Mesangial cell (primary cell): Measurements from ENCODE around the gene PAFAH1B2. TPM values are rescaled to one million over a fixed set of nuclear protein-coding genes. Genes with fewer than 3 reads are reported as not detected.

Experiments
- total RNA-seq: library from RNA; depleted of rRNA; stranded (reverse); fragments of >200 nt; gene quantifications from 2 replicates; pipeline ENCODE4 v1.2.3, GENCODE V29; 2015

The PAFAH1B2 gene, protein sequence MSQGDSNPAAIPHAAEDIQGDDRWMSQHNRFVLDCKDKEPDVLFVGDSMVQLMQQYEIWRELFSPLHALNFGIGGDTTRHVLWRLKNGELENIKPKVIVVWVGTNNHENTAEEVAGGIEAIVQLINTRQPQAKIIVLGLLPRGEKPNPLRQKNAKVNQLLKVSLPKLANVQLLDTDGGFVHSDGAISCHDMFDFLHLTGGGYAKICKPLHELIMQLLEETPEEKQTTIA
- 69.7 and 74.3 TPM in 2 replicates for total RNA-seq

DNA sequence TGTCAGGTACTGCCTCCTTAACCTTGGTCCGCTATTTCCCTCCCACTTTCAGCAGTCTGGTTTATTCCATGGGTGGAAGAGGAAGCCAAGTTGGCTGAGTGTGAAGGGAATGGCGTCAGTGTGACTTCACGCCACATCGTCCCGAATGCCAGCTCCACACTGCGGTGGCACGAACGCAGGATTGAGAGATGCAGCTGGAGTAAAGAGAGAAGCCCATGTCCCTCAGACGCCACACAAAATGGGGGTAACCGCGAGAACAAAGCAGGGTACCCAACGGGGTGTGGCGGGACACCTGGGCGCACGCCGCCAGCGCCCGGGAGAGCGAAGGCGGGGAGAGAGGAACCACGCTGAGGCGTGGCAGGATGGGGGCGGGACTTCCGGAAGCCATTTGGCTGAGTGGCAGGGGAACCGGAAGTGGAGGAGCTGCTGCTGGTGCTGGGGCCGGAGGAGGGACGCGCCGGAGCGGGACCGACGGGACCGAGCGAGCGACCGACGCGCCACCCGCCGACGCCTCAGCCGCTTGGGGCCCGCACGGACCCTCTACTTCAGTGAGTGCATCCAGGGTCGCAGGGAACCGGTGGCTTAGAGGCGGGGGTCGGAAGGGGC is at the start of gene PAFAH1B2:
Gene PAFAH1B2 (plus strand): TSS at position 417 of the 606 bp plus-strand sequence. CDS start 8,161 bp downstream, outside the sequence.

DNA sequence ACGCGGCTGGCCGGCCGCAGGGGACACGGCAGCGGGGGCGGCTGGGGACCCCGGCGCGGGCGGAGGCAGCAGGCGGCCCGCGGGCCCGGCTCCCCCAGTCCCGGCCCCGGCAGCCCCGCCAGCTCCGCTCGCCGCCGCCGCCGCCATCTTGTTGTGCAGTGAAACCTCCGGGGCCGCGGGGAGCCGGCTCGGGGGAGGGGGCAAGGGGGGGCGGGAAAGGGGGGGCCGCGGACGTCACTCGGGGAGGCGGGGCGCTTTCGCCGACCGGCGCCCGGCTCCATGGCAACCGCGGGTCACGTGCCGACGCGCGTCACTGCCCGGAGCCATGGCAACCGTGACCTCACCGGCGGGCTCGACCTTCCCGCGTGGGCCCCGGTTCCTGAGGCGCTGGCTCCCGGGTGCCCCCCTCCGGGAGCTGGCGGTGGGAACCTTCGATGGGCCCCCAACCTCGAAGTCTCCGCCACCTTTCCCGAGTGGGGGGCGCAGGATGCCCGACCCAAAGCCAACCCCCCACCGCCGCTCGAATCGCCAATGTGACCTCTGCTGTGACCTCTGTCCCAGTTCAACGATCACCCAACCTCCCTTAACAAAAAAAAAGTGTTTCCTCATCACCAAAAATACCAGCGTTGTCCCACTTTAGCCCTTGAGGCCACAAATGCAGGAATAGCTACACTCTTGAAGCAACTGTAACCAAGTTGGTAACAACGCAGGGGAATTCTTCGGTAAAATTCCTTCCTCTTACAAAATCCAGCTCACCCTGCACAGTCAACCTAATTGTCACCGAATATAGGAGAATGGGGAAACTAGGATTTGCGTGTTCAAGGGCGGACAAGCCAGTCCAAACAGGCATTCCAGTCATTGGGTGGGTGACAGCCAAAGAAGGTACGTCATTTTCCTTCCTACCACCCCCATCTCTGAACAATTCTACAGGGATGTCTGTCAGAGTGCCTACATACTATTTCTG is 45.5 kb upstream of the PAFAH1B2 start, which contains the start of gene SIK3:
Gene SIK3 (minus strand): TSS at position 160 of the 964 bp plus-strand sequence. CDS start 13 bp downstream, at position 147.

DNA sequence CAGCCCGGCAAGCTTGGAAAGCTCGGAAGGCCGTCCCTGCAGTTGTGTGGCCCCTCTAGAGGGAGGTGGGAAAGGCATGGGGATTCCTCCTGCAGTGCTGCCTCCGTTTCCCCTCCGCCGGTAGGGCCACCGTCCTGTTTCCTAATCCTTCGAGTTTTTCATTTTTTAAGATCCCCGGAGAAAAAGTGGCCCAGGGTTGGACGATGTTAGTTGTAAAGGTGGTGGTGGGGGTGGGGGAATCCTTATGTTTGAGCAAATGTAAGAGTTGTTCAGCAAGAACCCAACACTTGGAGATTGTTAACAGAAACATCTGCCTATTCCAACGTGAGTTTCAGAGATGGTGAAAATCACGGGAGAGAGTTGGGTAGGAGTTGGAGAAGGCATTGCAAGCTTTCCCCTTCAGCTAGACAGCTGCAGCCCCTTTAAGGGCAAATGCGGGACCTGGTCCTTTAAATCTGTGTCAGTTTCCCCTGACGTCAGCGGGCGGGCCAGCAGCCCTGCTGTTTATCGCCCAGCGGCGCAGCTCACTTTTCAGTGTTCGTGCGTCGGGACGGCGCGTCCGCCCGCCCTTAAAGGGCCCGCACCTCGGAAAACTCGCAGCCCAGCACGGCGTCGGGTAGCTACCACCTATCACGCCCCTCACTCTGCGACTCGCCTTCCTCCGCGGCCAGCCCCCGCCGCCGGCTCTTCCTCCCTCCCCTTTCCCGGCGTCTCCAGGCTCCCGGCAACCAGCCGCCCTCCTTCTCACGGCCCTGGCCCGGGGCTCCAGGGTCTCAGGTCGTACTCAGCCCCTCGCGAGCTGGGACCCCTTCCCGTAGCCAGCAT is 34.3 kb downstream of the PAFAH1B2 start, which contains the start of gene SIDT2:
Gene SIDT2 (plus strand): TSS at position 534 of the 825 bp plus-strand sequence. CDS start 521 bp downstream, outside the sequence.

DNA sequence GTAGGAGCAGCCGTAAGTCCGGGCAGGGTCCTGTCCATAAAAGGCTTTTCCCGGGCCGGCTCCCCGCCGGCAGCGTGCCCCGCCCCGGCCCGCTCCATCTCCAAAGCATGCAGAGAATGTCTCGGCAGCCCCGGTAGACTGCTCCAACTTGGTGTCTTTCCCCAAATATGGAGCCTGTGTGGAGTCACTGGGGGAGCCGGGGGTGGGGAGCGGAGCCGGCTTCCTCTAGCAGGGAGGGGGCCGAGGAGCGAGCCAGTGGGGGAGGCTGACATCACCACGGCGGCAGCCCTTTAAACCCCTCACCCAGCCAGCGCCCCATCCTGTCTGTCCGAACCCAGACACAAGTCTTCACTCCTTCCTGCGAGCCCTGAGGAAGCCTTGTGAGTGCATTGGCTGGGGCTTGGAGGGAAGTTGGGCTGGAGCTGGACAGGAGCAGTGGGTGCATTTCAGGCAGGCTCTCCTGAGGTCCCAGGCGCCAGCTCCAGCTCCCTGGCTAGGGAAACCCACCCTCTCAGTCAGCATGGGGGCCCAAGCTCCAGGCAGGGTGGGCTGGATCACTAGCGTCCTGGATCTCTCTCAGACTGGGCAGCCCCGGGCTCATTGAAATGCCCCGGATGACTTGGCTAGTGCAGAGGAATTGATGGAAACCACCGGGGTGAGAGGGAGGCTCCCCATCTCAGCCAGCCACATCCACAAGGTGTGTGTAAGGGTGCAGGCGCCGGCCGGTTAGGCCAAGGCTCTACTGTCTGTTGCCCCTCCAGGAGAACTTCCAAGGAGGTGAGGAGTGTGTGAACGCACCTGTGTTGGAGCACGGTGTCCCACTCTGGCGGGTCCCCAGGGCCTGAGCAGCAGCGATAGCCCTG is 55.2 kb downstream of the PAFAH1B2 start, which contains the start of gene TAGLN:
Gene TAGLN (plus strand): TSS at position 318 of the 863 bp plus-strand sequence. CDS start 3,644 bp downstream, outside the sequence.

Other genes starting within 250 kb of the PAFAH1B2 start
- 9.0 and 14.1 TPM in 2 replicates for gene SIK3, start 45.9 kb upstream of the PAFAH1B2 start, total RNA-seq
- gene SIDT2, start 34.5 kb downstream of the PAFAH1B2 start, total RNA-seq = 8.8 and 24.2 TPM in 2 replicates
- gene TAGLN, start 55.1 kb downstream of the PAFAH1B2 start, total RNA-seq = 1,450 and 1,955 TPM in 2 replicates
- 41.1 and 43.0 TPM in 2 replicates for gene PCSK7, start 87.8 kb downstream of the PAFAH1B2 start, total RNA-seq
- gene RNF214, start 88.4 kb downstream of the PAFAH1B2 start, total RNA-seq = 7.8 and 11.4 TPM in 2 replicates
- gene BACE1-AS, start 147.1 kb downstream of the PAFAH1B2 start, total RNA-seq = 3.1 and 4.8 TPM in 2 replicates
- gene BACE1, start 172.0 kb downstream of the PAFAH1B2 start, total RNA-seq = 17.9 and 39.4 TPM in 2 replicates
- 12.8 and 13.5 TPM in 2 replicates for gene CEP164, start 183.6 kb downstream of the PAFAH1B2 start, total RNA-seq